Gastrocnemius medialis (tissue), 4 donors: Measurements from ENCODE around the gene SLC52A1. TPM values are rescaled to one million over a fixed set of nuclear protein-coding genes. Genes with fewer than 3 reads are reported as not detected.
A peak's percentile ranks its signal among the peaks of the same experiment; 100 is the strongest.
"Not testable (repeated sequence)": the region's sequence is repeated elsewhere in the genome, so short reads cannot be mapped to it uniquely, and the experiment has no call there.

Source experiments
- ATAC-seq, 2 donors: fragments of 150-250 bp; one replicate each; pipeline ENCODE4 v1.9.1; 2016
- DNase-seq, 2 donors: peaks; one replicate each; pipeline ENCODE4 v3.0.0-alpha.2; 2019
- H3K27ac ChIP-seq, 4 donors: fragments of 200-600 bp; sonication (generic); 1 replicate in 1 of 4; 2 replicates in 3 of 4; pipeline ENCODE4 v1.5.1; 2016 to 2018; ENCODE audit warnings: mild to moderate bottlenecking in 2 of 4, moderate library complexity in 1 of 4
- H3K27me3 ChIP-seq, 3 donors: fragments of 200-600 bp; sonication (generic) in 2 of 3; 1 replicate in 1 of 3; 2 replicates in 2 of 3; pipeline versions ENCODE4 v1.5.1 to v1.6.0; 2016 to 2019; ENCODE audit warnings: mild to moderate bottlenecking in 1 of 3, moderate library complexity in 1 of 3
- H3K36me3 ChIP-seq, 2 donors: fragments of 200-600 bp; sonication (generic) in 1 of 2; one replicate each; pipeline ENCODE4 v1.5.1; 2017 to 2018
- H3K4me1 ChIP-seq, 2 donors: fragments of 200-600 bp; sonication (generic) in 1 of 2; one replicate each; pipeline ENCODE4 v1.5.1; 2016 to 2017; ENCODE audit warnings: mild to moderate bottlenecking in 2 of 2
- H3K4me3 ChIP-seq, 4 donors: fragments of 200-600 bp; sonication (generic) in 3 of 4; 1 replicate in 1 of 4; 2 replicates in 3 of 4; pipeline ENCODE4 v1.5.1; 2016 to 2019; ENCODE audit warnings: mild to moderate bottlenecking in 2 of 4
- H3K9me3 ChIP-seq, 3 donors: fragments of 200-600 bp; sonication (generic) in 2 of 3; 1 replicate in 1 of 3; 2 replicates in 2 of 3; pipeline ENCODE4 v1.5.1; 2016 to 2019
- CTCF ChIP-seq, 5 experiments: fragments of 450-650 bp in 3 of 5; fragments of 200-600 bp in 2 of 5; sonication (generic) in 2 of 5; IDR thresholded peaks in 4 of 5; conservative IDR thresholded peaks in 1 of 5; 1 replicate in 4 of 5; 2 replicates in 1 of 5; pipeline ENCODE4 v1.5.1; 2016 to 2019; ENCODE audit warnings: antibody characterized with exemption in 5 of 5, mild to moderate bottlenecking in 3 of 5, moderate library complexity in 3 of 5
- POLR2A ChIP-seq, 2 donors: fragments of 450-650 bp; IDR thresholded peaks; one replicate each; pipeline ENCODE4 v1.6.1; 2017; ENCODE audit warnings: antibody characterized with exemption in 2 of 2, mild to moderate bottlenecking in 2 of 2, moderate library complexity in 2 of 2
- in situ Hi-C, 4 donors: fragments of 200-750 bp; cut with MboI; loops; one replicate each; pipeline versions ENCODE4 v1.15.0 to v1.8.0; 2017; ENCODE audit warnings: low sequenced_read_pairs in 4 of 4
- intact Hi-C: fragments of 100-400 bp; cut with DNase I; formaldehyde crosslinking; loops from one replicate; pipeline ENCODE4 v1.15.1; 2023; ENCODE audit warnings: low total_unique reads
- total RNA-seq, 4 donors: library from RNA; depleted of rRNA; stranded (reverse); fragments of >200 nt; gene quantifications; one replicate each; pipeline versions ENCODE4 v1.1.0 to v1.2.3, GENCODE V29; 2016

The SLC52A1 gene
- total RNA-seq, 4 donors from 2014 or later = not detected

GRCh38 chr17:5032865-5033264 lies 2.4 kb downstream of the SLC52A1 start:
- TF ChIP-seq CTCF (IDR thresholded peaks at IDR 0.05 in 4 of 5, conservative IDR thresholded peaks at IDR 0.05 in 1 of 5) (no peak), POLR2A (IDR thresholded peaks at IDR 0.05) (no peak)
- no peaks in the 10 kb centered on the region for H3K9me3 ChIP-seq
- ATAC-seq (no peak), DNase-seq (no peak)
- H3K27me3 ChIP-seq = peaks cover 8 to 11% (median 9%) of the 10 kb centered on the region in 3 donors
- no peaks in the 10 kb centered on the region for H3K36me3 ChIP-seq
- no peak overlapping the region for H3K4me3 ChIP-seq
- in situ Hi-C loops (no loop called here), intact Hi-C loops (loop anchor here (2.0 kb wide), 1 partner anchor 30 kb away; no protein-coding TSS in a partner anchor)
- no peak overlapping the region for H3K27ac ChIP-seq
- no peaks in the 10 kb centered on the region for H3K4me1 ChIP-seq

GRCh38 chr17:5031365-5032082 lies 3.7 kb downstream of the SLC52A1 start:
- in situ Hi-C loops = no loop called here

GRCh38 chr17:5030168-5030567 lies 5.1 kb downstream of the SLC52A1 start:
- H3K36me3 ChIP-seq, intact Hi-C loops, H3K27ac ChIP-seq, H3K9me3 ChIP-seq, DNase-seq, ATAC-seq, H3K27me3 ChIP-seq, H3K4me3 ChIP-seq, in situ Hi-C loops, H3K4me1 ChIP-seq: not testable (repeated sequence)

More at GRCh38 chr17:5031365-5032082, 3.7 kb downstream of the SLC52A1 start:
- ATAC-seq (peak; percentile 58 to 61), DNase-seq (peak; percentile 40 to 65)
- H3K4me1 ChIP-seq = no peaks in the 10 kb centered on the region
- peaks cover 8 to 11% (median 9%) of the 10 kb centered on the region in 3 donors for H3K27me3 ChIP-seq
- H3K27ac ChIP-seq = no peak overlapping the region
- no peaks in the 10 kb centered on the region for H3K36me3 ChIP-seq
- intact Hi-C loops = loop anchor here (2.0 kb wide), 1 partner anchor 31 kb away; no protein-coding TSS in a partner anchor
- peak overlapping the region; percentile 43 to 53 (median 47) for H3K4me3 ChIP-seq
- H3K9me3 ChIP-seq = no peaks in the 10 kb centered on the region
- peak; percentile 66 to 85 (median 83) for TF ChIP-seq CTCF (IDR thresholded peaks at IDR 0.05 in 4 of 5, conservative IDR thresholded peaks at IDR 0.05 in 1 of 5)
- no peak for TF ChIP-seq POLR2A (IDR thresholded peaks at IDR 0.05)

GRCh38 chr17:5027916-5028315 lies 7.3 kb downstream of the SLC52A1 start:
- no peak overlapping the region for H3K4me3 ChIP-seq
- H3K36me3 ChIP-seq = peaks cover 0 to 16% of the 10 kb centered on the region in 2 donors
- ATAC-seq (no peak), DNase-seq (no peak)
- H3K27ac ChIP-seq = no peak overlapping the region
- no peaks in the 10 kb centered on the region for H3K9me3 ChIP-seq
- TF ChIP-seq POLR2A (IDR thresholded peaks at IDR 0.05) (no peak), CTCF (IDR thresholded peaks at IDR 0.05 in 4 of 5, conservative IDR thresholded peaks at IDR 0.05 in 1 of 5) (no peak)
- no peaks in the 10 kb centered on the region for H3K27me3 ChIP-seq
- in situ Hi-C loops (no loop called here), intact Hi-C loops (loop anchor here (2.0 kb wide), 1 partner anchor 25 kb away; no protein-coding TSS in a partner anchor)
- H3K4me1 ChIP-seq = peaks cover 0 to 9% of the 10 kb centered on the region in 2 donors

- Histone ChIP-seq H3K27me3 (no peaks in the 10 kb centered on the region), H3K36me3 (peaks cover 0 to 23% of the 10 kb centered on the region in 2 donors), H3K27ac (peak overlapping the region in 1 of 4 donors; percentile 54), H3K4me3 (no peak overlapping the region), H3K4me1 (peaks cover 0 to 9% of the 10 kb centered on the region in 2 donors), H3K9me3 (no peaks in the 10 kb centered on the region)
- in situ Hi-C loops = no loop called here
- intact Hi-C loops = loop anchor here (2.0 kb wide), 1 partner anchor 24 kb away; no protein-coding TSS in a partner anchor
- no peak for TF ChIP-seq CTCF (IDR thresholded peaks at IDR 0.05 in 4 of 5, conservative IDR thresholded peaks at IDR 0.05 in 1 of 5)
- no peak for TF ChIP-seq POLR2A (IDR thresholded peaks at IDR 0.05)
- ATAC-seq (no peak), DNase-seq (no peak)
These were observed 7.9 kb downstream of the SLC52A1 start for GRCh38 chr17:5027299-5027698.
